OCI-LY1 (cell line): ENCODE data around the gene RGS17.
"Not testable (repeated sequence)": the region's sequence is repeated elsewhere in the genome, so short reads cannot be mapped to it uniquely, and the experiment has no call there.

Experiments
- H2AFZ ChIP-seq: fragments of 200-600 bp; sonication (generic), shearing (Covaris generic); 2 replicates; pipeline ENCODE4 v1.6.0; 2014; ENCODE audit warnings: antibody characterized with exemption, mild to moderate bottlenecking, low read length
- H3F3A ChIP-seq: fragments of 200-600 bp; sonication (generic), shearing (Covaris generic); 2 replicates; pipeline ENCODE4 v1.6.0; 2014; ENCODE audit warnings: mild to moderate bottlenecking, antibody characterized with exemption, low read length, moderate library complexity; ENCODE audit not compliant: insufficient read depth
- H3K27ac ChIP-seq: fragments of 200-600 bp; sonication (generic); 2 replicates; pipeline ENCODE4 v1.5.1; 2014; ENCODE audit warnings: low read length, mixed run types, mild to moderate bottlenecking, low read depth; ENCODE audit not compliant: poor library complexity, severe bottlenecking
- H3K27me3 ChIP-seq: fragments of 200-600 bp; sonication (generic); 2 replicates; pipeline ENCODE4 v1.6.0; 2014; ENCODE audit warnings: antibody characterized with exemption, mild to moderate bottlenecking, low read length, moderate library complexity; ENCODE audit not compliant: insufficient read depth
- H3K36me3 ChIP-seq: fragments of 200-600 bp; sonication (generic); 2 replicates; pipeline ENCODE4 v1.6.1; 2014; ENCODE audit warnings: mild to moderate bottlenecking, antibody characterized with exemption, low read length, moderate library complexity, mixed read lengths; ENCODE audit not compliant: insufficient read depth
- H3K4me1 ChIP-seq: fragments of 200-600 bp; sonication (generic); 2 replicates; pipeline ENCODE4 v1.5.1; 2014; ENCODE audit warnings: mild to moderate bottlenecking, low read length, moderate library complexity; ENCODE audit not compliant: insufficient read depth, severe bottlenecking
- H3K4me2 ChIP-seq: fragments of 200-600 bp; sonication (generic), shearing (Covaris generic); 2 replicates; pipeline ENCODE4 v1.6.1; 2014; ENCODE audit warnings: low read length
- H3K4me3 ChIP-seq: fragments of 200-600 bp; sonication (generic); 2 replicates; pipeline ENCODE4 v1.5.1; 2014; ENCODE audit warnings: low read length, low read depth, mild to moderate bottlenecking, mixed read lengths; ENCODE audit not compliant: poor library complexity, severe bottlenecking
- H3K79me2 ChIP-seq: fragments of 200-600 bp; shearing (Covaris generic); 2 replicates; pipeline ENCODE4 v1.6.1; 2016; ENCODE audit warnings: mixed run types, low read length, mixed read lengths; ENCODE audit not compliant: insufficient read depth
- H3K9ac ChIP-seq: fragments of 200-600 bp; sonication (generic), shearing (Covaris generic); 2 replicates; pipeline ENCODE4 v1.6.1; 2014; ENCODE audit warnings: mild to moderate bottlenecking, low read length, mixed read lengths
- H3K9me2 ChIP-seq: fragments of 200-600 bp; sonication (generic), shearing (Covaris generic); 2 replicates; pipeline ENCODE4 v1.6.1; 2014; ENCODE audit warnings: low read depth, mild to moderate bottlenecking, low read length, mixed read lengths
- H3K9me3 ChIP-seq: fragments of 200-600 bp; shearing (Covaris generic); 2 replicates; pipeline ENCODE4 v1.6.1; 2014; ENCODE audit warnings: low read length, mixed read lengths
- H4K20me1 ChIP-seq: fragments of 200-600 bp; sonication (generic), shearing (Covaris generic); 2 replicates; pipeline ENCODE4 v1.6.0; 2016; ENCODE audit warnings: mild to moderate bottlenecking, low read length; ENCODE audit not compliant: insufficient read depth
- EZH2 ChIP-seq: fragments of 200-600 bp; sonication (generic), shearing (Covaris generic); IDR thresholded peaks from 2 replicates; pipeline ENCODE4 v1.8.0; 2017; ENCODE audit warnings: borderline replicate concordance, mixed run types, mild to moderate bottlenecking, antibody characterized with exemption, low read length, moderate library complexity, mixed read lengths
- TF ChIP-seq, protein P1 (sequence below): fragments of 200-600 bp; sonication (generic), shearing (Covaris generic); IDR thresholded peaks from 2 replicates; pipeline ENCODE4 v1.5.1; 2017; ENCODE audit warnings: mild to moderate bottlenecking, antibody characterized with exemption, low read length, moderate library complexity, mixed read lengths

RGS17 gene

DNA sequence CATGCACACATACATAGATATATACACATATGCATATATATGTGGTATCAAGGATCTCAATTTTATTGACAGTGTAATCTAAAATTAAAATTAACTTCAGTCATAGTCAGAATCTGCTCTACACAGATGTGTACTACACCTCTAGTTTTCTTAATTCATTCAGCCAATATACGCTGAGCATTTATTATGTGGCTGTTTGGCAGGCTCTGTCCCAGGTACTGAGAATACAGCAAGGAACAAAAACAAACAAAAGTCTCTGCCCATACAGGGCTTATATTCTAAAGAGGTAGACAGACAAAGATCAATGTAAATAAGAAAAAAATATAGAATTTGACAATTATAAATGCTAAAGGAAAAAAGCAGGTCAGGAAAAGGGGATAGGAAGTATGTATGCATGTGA lies 7.8 kb upstream of the RGS17 start:
- Histone ChIP-seq H2AFZ (no peak overlapping the region), H3K4me1 (no peaks in the 10 kb centered on the region)

DNA sequence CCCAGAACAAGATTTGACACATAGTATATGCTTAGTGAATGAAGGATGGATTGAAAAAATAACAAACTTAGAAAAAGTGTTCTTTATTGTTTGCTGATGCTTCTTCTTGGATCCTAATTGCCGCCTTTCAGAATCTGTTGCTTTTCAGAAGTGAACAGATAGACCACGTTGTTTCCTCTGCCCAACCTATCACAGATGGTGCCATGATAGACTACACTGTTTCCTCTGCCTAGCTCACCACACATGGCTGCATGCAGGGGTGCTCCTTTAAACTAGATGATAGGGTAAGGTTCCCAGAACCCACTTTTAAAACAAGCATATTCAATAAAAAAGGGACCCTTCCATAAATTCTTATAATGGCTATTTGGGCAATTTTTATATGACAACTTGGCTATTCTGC lies 4.6 kb upstream of the RGS17 start:
- no peaks in the 10 kb centered on the region for H3K36me3 ChIP-seq
- no peak overlapping the region for H3K4me3 ChIP-seq
- H3K9ac ChIP-seq: no peak overlapping the region
- no peaks in the 10 kb centered on the region for H3K79me2 ChIP-seq
- no peak for TF ChIP-seq EZH2
- TF ChIP-seq, protein P1, sequence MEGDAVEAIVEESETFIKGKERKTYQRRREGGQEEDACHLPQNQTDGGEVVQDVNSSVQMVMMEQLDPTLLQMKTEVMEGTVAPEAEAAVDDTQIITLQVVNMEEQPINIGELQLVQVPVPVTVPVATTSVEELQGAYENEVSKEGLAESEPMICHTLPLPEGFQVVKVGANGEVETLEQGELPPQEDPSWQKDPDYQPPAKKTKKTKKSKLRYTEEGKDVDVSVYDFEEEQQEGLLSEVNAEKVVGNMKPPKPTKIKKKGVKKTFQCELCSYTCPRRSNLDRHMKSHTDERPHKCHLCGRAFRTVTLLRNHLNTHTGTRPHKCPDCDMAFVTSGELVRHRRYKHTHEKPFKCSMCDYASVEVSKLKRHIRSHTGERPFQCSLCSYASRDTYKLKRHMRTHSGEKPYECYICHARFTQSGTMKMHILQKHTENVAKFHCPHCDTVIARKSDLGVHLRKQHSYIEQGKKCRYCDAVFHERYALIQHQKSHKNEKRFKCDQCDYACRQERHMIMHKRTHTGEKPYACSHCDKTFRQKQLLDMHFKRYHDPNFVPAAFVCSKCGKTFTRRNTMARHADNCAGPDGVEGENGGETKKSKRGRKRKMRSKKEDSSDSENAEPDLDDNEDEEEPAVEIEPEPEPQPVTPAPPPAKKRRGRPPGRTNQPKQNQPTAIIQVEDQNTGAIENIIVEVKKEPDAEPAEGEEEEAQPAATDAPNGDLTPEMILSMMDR: no peak
- no peak overlapping the region for H3K4me2 ChIP-seq
- H2AFZ ChIP-seq: no peak overlapping the region
- no peaks in the 10 kb centered on the region for H3K9me3 ChIP-seq
- H4K20me1 ChIP-seq: no peaks in the 10 kb centered on the region
- no peaks in the 10 kb centered on the region for H3K4me1 ChIP-seq
- H3K27me3 ChIP-seq: no peaks in the 10 kb centered on the region
- H3K9me2 ChIP-seq: no peaks in the 10 kb centered on the region
- H3F3A ChIP-seq: no peaks in the 10 kb centered on the region
- no peak overlapping the region for H3K27ac ChIP-seq

More for the DNA sequence above, 7.8 kb upstream of the RGS17 start:
- no peak overlapping the region for H3K4me3 ChIP-seq
- no peak overlapping the region for H3K9ac ChIP-seq
- H3K4me2 ChIP-seq: no peak overlapping the region
- no peak overlapping the region for H3K27ac ChIP-seq
- H3F3A ChIP-seq: no peaks in the 10 kb centered on the region
- H3K36me3 ChIP-seq: no peaks in the 10 kb centered on the region
- no peaks in the 10 kb centered on the region for H3K9me3 ChIP-seq
- TF ChIP-seq EZH2: no peak
- TF ChIP-seq, protein P1: no peak
- H3K9me2 ChIP-seq: no peaks in the 10 kb centered on the region
- no peaks in the 10 kb centered on the region for H3K27me3 ChIP-seq
- H3K79me2 ChIP-seq: no peaks in the 10 kb centered on the region
- H4K20me1 ChIP-seq: no peaks in the 10 kb centered on the region

DNA sequence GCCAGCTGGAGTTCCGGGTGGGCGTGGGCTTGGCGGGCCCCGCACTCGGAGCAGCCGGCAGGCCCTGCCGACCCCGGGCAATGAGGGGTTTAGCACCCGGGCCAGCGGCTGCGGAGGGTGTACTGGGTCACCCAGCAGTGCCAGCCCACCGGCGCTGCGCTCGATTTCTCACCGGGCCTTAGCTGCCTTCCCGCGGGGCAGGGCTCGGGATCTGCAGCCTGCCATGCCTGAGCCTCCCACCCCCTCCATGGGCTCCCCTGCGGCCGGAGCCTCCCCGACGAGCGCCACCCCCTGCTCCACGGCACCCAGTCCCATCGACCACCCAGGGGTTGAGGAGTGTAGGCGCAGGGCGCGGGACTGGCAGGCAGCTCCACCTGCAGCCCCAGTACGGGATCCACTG lies 2.6 kb upstream of the RGS17 start:
- not testable (repeated sequence) for H4K20me1 ChIP-seq

DNA sequence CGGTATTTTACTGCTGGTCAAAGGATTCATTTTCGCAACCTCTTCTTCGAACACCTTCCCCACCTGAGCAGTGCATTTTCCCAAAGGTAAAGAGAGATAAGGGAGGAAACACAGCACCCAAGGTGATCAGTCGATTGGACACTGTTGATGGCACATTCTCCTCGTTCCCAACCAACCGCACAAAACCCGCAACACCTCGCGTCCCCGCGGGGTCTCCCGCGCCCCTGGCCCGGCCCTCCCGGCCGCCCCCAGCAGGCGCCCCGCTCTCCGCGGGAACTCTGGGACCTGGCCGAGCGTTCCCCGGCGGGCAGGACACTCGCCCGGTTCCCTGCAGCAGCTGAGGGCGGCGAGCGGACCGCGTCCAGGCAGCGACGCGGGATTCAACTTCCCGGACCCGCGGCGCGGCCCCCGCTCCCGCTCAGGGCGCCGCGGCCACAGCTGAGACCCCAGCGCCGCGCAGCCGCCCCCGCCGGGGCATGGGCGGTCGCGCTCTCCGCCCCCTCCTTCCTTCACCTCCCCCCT lies 506 bp downstream of the RGS17 start:
- TF ChIP-seq, protein P1: no peak
- TF ChIP-seq EZH2: no peak
- no peaks in the 10 kb centered on the region for H3F3A ChIP-seq
- no peaks in the 10 kb centered on the region for H3K9me3 ChIP-seq
- no peak overlapping the region for H3K27ac ChIP-seq
- H2AFZ ChIP-seq: no peak overlapping the region
- no peak overlapping the region for H3K4me2 ChIP-seq
- no peaks in the 10 kb centered on the region for H3K4me1 ChIP-seq
- H3K4me3 ChIP-seq: no peak overlapping the region
- H3K79me2 ChIP-seq: no peaks in the 10 kb centered on the region
- H3K36me3 ChIP-seq: no peaks in the 10 kb centered on the region
- no peak overlapping the region for H3K9ac ChIP-seq
- H3K9me2 ChIP-seq: no peaks in the 10 kb centered on the region
- H3K27me3 ChIP-seq: no peaks in the 10 kb centered on the region
- no peaks in the 10 kb centered on the region for H4K20me1 ChIP-seq

More for the DNA sequence above, 2.6 kb upstream of the RGS17 start:
- not testable (repeated sequence) for H3F3A ChIP-seq, H3K4me1 ChIP-seq, H3K9ac ChIP-seq, H3K4me2 ChIP-seq, H2AFZ ChIP-seq, H3K9me3 ChIP-seq, H3K9me2 ChIP-seq, H3K36me3 ChIP-seq, H3K4me3 ChIP-seq, H3K27ac ChIP-seq, H3K27me3 ChIP-seq, H3K79me2 ChIP-seq
